Measurements from ENCODE around the gene MAP3K21. TPM values are rescaled to one million over a fixed set of nuclear protein-coding genes. Genes with fewer than 3 reads are reported as not detected.

Gene MAP3K21
- total RNA-seq, 2 donors from 2014 or later, result 0.14 to 2.8 TPM

DNA sequence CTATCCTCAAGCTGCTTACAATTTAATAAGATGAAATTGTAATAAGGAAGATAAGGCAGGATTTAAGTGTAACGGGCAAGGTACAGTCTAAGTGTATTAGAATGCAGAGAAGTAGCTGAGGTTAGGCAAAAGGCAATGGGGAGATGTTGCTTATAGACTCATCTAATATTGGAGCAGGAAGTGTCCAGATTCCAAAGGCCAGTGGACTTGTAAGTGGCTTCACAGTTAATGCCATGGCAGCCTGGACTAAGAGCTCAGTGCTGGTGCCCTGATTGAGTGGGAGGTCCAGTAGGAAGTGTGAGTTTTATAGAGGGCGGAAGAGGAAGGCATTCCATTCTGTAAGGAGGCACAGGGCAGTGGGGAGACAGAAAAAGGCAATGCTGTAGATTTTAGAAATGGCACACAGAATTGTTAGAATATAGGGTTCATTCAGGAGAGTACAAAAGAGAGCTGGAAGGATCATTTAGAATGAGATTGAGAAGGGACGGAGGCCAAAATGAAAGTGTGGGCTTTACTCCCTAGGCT is 12.6 kb downstream of the MAP3K21 start:
- ATAC-seq (ENCODE audit: insufficient number of reproducible peaks, low FRiP score, low read depth), result no peak
- TF ChIP-seq, protein P1, sequence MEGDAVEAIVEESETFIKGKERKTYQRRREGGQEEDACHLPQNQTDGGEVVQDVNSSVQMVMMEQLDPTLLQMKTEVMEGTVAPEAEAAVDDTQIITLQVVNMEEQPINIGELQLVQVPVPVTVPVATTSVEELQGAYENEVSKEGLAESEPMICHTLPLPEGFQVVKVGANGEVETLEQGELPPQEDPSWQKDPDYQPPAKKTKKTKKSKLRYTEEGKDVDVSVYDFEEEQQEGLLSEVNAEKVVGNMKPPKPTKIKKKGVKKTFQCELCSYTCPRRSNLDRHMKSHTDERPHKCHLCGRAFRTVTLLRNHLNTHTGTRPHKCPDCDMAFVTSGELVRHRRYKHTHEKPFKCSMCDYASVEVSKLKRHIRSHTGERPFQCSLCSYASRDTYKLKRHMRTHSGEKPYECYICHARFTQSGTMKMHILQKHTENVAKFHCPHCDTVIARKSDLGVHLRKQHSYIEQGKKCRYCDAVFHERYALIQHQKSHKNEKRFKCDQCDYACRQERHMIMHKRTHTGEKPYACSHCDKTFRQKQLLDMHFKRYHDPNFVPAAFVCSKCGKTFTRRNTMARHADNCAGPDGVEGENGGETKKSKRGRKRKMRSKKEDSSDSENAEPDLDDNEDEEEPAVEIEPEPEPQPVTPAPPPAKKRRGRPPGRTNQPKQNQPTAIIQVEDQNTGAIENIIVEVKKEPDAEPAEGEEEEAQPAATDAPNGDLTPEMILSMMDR (IDR thresholded peaks at IDR 0.05), result no peak
- no peaks in the 10 kb centered on the region for H3K9me3 ChIP-seq

DNA sequence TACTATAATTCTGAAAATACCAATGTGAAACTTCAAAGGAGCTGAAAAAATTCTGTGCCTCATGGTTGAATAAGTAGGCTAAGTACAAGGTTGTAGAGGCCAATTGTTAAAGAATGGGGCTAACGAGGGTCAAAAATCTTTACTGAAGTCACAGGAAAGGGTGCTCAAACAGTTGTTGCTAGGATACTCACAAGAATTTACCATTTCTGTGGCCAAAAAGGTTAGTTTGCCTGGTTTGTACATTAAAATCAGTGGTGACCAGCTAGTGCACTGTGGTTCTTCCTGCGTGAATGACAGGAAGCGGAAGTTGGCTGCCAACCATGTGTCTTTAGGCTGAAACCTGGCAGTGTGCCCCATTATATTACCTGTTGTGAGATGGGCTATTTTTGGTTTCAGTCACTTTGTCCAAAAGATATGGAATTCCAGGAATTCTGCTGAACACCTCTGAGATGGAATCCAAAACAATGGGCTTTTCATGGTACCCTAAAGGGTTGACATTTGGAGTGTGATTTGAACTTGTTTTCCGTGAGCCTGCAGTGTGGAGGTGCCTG is 13.5 kb downstream of the MAP3K21 start:
- H3K27me3 ChIP-seq (replicated peaks; ENCODE audit: insufficient read depth), result no peaks in the 10 kb centered on the region
- no peaks in the 10 kb centered on the region for H3K36me3 ChIP-seq
- no peak overlapping the region for H3K27ac ChIP-seq
- ATAC-seq (ENCODE audit: insufficient number of reproducible peaks, low FRiP score, low read depth) (no peak), DNase-seq (ENCODE audit: low spot score) (no peak)
- no peak overlapping the region for H3K4me3 ChIP-seq
- TF ChIP-seq, protein P1 (IDR thresholded peaks at IDR 0.05), result no peak
- H3K4me1 ChIP-seq (ENCODE audit: control insufficient read depth in 1 of 2, low read depth in 2 of 2), result no peaks in the 10 kb centered on the region
- no peaks in the 10 kb centered on the region for H3K9me3 ChIP-seq

More for the DNA sequence above, 12.6 kb downstream of the MAP3K21 start:
- no peak overlapping the region for H3K4me3 ChIP-seq
- no peak for DNase-seq (ENCODE audit: low spot score)
- no peaks in the 10 kb centered on the region for H3K4me1 ChIP-seq (ENCODE audit: control insufficient read depth in 1 of 2, low read depth in 2 of 2)
- no peak overlapping the region for H3K27ac ChIP-seq
- H3K36me3 ChIP-seq, result no peaks in the 10 kb centered on the region
- no peaks in the 10 kb centered on the region for H3K27me3 ChIP-seq (replicated peaks; ENCODE audit: insufficient read depth)

- no peaks in the 10 kb centered on the region for H3K36me3 ChIP-seq
Observed at GRCh38 chr1:233342086-233342485, 14.6 kb downstream of the MAP3K21 start.

GRCh38 chr1:233343262-233343661 is 15.7 kb downstream of the MAP3K21 start:
- Histone ChIP-seq H3K9me3 (no peaks in the 10 kb centered on the region), H3K4me3 (no peak overlapping the region), H3K27me3 (replicated peaks; ENCODE audit: insufficient read depth) (no peaks in the 10 kb centered on the region), H3K27ac (no peak overlapping the region), H3K36me3 (no peaks in the 10 kb centered on the region), H3K4me1 (ENCODE audit: control insufficient read depth in 1 of 2, low read depth in 2 of 2) (no peaks in the 10 kb centered on the region)
- ATAC-seq (ENCODE audit: insufficient number of reproducible peaks, low FRiP score, low read depth) (no peak), DNase-seq (ENCODE audit: low spot score) (no peak)
- TF ChIP-seq, protein P1 (IDR thresholded peaks at IDR 0.05), result no peak

More at GRCh38 chr1:233342086-233342485, 14.6 kb downstream of the MAP3K21 start:
- no peak for ATAC-seq (ENCODE audit: insufficient number of reproducible peaks, low FRiP score, low read depth)
- no peak overlapping the region for H3K4me3 ChIP-seq
- H3K9me3 ChIP-seq, result no peaks in the 10 kb centered on the region
- H3K27me3 ChIP-seq (replicated peaks; ENCODE audit: insufficient read depth), result no peaks in the 10 kb centered on the region
- TF ChIP-seq, protein P1 (IDR thresholded peaks at IDR 0.05), result no peak
- DNase-seq (ENCODE audit: low spot score), result no peak
- no peaks in the 10 kb centered on the region for H3K4me1 ChIP-seq (ENCODE audit: control insufficient read depth in 1 of 2, low read depth in 2 of 2)
- H3K27ac ChIP-seq, result no peak overlapping the region

- TF ChIP-seq, protein P1 (IDR thresholded peaks at IDR 0.05), result no peak
- no peaks in the 10 kb centered on the region for H3K9me3 ChIP-seq
- no peak overlapping the region for H3K27ac ChIP-seq
- DNase-seq (ENCODE audit: low spot score) (no peak), ATAC-seq (ENCODE audit: insufficient number of reproducible peaks, low FRiP score, low read depth) (no peak)
- no peaks in the 10 kb centered on the region for H3K4me1 ChIP-seq (ENCODE audit: control insufficient read depth in 1 of 2, low read depth in 2 of 2)
- H3K27me3 ChIP-seq (replicated peaks; ENCODE audit: insufficient read depth), result no peaks in the 10 kb centered on the region
- no peak overlapping the region for H3K4me3 ChIP-seq
- no peaks in the 10 kb centered on the region for H3K36me3 ChIP-seq
Observed at GRCh38 chr1:233347338-233347737, 19.8 kb downstream of the MAP3K21 start.

All from thoracic aorta (tissue), 2 donors.